GM18858 (cell line): Measurements from ENCODE around the gene CHKA.

Experiments
- ATAC-seq: cut with Tn5 transposase; IDR thresholded peaks from one replicate; pipeline ENCODE4 v1.9.1; 2021; ENCODE audit not compliant: unreplicated experiment

Gene CHKA

DNA sequence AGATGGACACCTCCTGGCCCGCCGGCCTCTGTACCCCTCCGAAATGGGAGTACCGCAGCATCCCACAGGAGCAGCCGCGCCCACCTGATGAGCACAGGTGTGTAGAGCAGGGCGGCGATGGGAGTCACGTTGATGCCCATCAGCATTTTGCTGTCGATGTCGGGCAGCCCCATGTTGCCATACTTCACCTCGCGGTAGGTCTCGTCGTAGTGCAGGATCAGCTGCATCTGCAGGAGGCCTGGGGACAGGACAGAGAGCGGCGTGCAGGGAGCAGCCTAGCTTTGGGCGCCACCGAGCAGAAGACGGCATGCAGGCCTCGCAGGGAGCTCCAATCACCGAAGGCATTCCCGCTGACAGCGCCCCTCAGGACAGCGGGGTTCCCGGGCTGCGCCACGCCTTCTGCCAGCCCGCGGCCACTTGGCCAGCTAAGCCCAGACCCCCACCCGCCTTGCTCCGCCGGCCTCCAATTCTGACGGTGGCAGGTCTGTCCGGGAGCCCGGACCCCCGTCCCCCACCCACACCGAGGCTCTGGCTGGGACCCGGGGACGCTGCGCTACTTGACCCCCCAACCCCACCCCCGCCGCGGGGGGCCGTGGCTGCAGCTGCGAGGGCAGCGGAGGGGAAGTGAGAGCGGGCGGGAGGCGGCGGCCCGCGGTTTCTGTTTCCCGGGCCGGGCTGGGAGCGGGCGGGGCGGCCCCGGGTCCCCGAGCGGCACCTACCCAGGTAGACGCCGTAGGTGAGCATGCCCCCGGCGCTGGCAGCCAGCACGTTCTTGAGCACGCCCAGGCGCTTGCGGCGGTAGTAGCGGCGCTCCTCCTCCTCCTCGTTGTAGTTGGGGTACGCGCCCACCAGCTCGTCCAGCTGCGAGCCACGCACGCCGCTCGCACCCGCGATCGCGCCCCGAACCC, 118.0 kb downstream of the CHKA start:
- ATAC-seq: no peak
